Stomach (tissue), 9 donors: ENCODE results near the gene GYPE. TPM values are rescaled to one million over a fixed set of nuclear protein-coding genes. Genes with fewer than 3 reads are reported as not detected.
"Not testable (repeated sequence)": the region's sequence is repeated elsewhere in the genome, so short reads cannot be mapped to it uniquely, and the experiment has no call there.

Experiments
- DNase-seq, 2 donors: peaks; one replicate each; pipeline versions ENCODE4 v3.0.0 to v3.0.0-alpha.2; 2013 to 2019
- H3K27ac ChIP-seq, 5 donors: fragments of 200-600 bp in 4 of 5; sonication (generic) in 4 of 5; one replicate each; pipeline ENCODE4 v1.5.1; 2013 to 2019; ENCODE audit warnings: mild to moderate bottlenecking in 1 of 5, moderate library complexity in 1 of 5
- H3K27me3 ChIP-seq, 3 donors: fragments of 200-600 bp; sonication (generic); one replicate each; pipeline ENCODE4 v1.5.1; 2017 to 2019; ENCODE audit warnings: mixed run types in 1 of 3
- H3K36me3 ChIP-seq, 4 donors: fragments of 200-600 bp; sonication (generic); 1 replicate in 3 of 4; 2 replicates in 1 of 4; pipeline ENCODE4 v1.5.1; 2016 to 2019
- H3K4me1 ChIP-seq, 4 donors: fragments of 200-600 bp; sonication (generic); one replicate each; pipeline ENCODE4 v1.5.1; 2016 to 2019
- H3K4me3 ChIP-seq, 4 donors: fragments of 200-600 bp; sonication (generic) in 3 of 4; one replicate each; pipeline ENCODE4 v1.5.1; 2016 to 2019; ENCODE audit warnings: mild to moderate bottlenecking in 1 of 4
- H3K9me3 ChIP-seq, 4 donors: fragments of 200-600 bp; sonication (generic); one replicate each; pipeline ENCODE4 v1.5.1; 2016 to 2019
- whole genome bisulfite sequencing, 5 donors: extraction: QIAGEN DNeasy Blood & Tissue Kit in 3 of 5; methylation state at CpG; one replicate each; pipeline versions ENCODE4 v1.1.5 to v1.1.7; 2013 to 2018; 5-methylcytosine and 5-hydroxymethylcytosine counted together
- intact Hi-C: fragments of 100-400 bp; cut with DNase I; formaldehyde crosslinking; loops from one replicate; pipeline ENCODE4 v1.15.1; 2023; ENCODE audit warnings: low total_unique reads
- polyA plus RNA-seq, 3 donors: library from polyadenylated mRNA; stranded (reverse); fragments of 200-250 nt; gene quantifications; one replicate each; pipeline ENCODE4 v1.2.3, GENCODE V29; 2013
- total RNA-seq, 5 donors: library from RNA; depleted of rRNA; stranded (reverse); fragments of >200 nt; gene quantifications; one replicate each; pipeline versions ENCODE4 v1.1.0 to v1.2.3, GENCODE V29; 2014 to 2016
- donor health status: healthy with polysubstance abuse.
- donor health status: Bipolar disorder and iron deficiency.
- donor health status: healthy.

GYPE gene
- total and polyA plus RNA-seq, 8 donors = 0.53 to 1.8 (median 0.96) TPM; not detected in 4

DNA sequence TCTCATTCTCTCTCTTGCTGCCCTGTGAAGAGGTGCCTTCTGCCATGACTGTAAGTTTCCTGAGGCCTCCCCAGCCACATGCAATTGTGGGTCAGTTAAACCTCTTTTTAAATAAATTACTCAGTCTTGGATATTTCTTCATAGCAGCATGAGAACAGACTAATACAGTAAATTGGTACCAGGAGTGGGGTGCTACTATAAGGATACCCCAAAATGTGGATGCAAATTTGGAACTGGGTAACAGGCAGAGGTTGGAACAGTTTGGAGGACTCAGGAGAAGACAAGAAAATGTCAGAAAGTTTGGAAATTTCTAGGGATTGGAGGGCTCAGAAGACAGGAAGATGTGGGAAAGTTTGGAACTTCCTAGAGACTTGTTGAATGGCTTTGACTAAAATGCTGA lies 74.8 kb downstream of the GYPE start:
- H3K27ac ChIP-seq, H3K27me3 ChIP-seq, H3K4me3 ChIP-seq, DNase-seq, intact Hi-C loops, H3K36me3 ChIP-seq, H3K4me1 ChIP-seq: not testable (repeated sequence)
- peaks cover 0 to 21% (median 13%) of the 10 kb centered on the region in 4 donors for H3K9me3 ChIP-seq

GRCh38 chr4:143829239-143829620 lies 76.1 kb downstream of the GYPE start:
- 15 to 65% (median 41%) methylated on average over 4 of the region's 4 CpGs for WGBS, 5 donors
- H3K4me1 ChIP-seq, intact Hi-C loops, H3K27me3 ChIP-seq, H3K4me3 ChIP-seq, H3K36me3 ChIP-seq, H3K27ac ChIP-seq: not testable (repeated sequence)
- peaks cover 0 to 21% (median 13%) of the 10 kb centered on the region in 4 donors for H3K9me3 ChIP-seq
- peak in 1 of 2 donors; percentile 23 for DNase-seq

Other genes with a start within 250 kb of the GYPE start
- gene FREM3, start 204.9 kb downstream of the GYPE start, total RNA-seq = under 1 TPM in 1 of 5 donors, not detected in 4; 0.18 TPM
- under 1 TPM in 1 of 3 donors, not detected in 2; 0.03 TPM for gene FREM3, start 204.9 kb downstream of the GYPE start, polyA plus RNA-seq
- 10 to 100 TPM in 1 of 5 donors, not detected in 4; 26.8 TPM for gene GYPB, start 113.8 kb upstream of the GYPE start, total RNA-seq
- not detected for gene GYPB, start 113.8 kb upstream of the GYPE start, polyA plus RNA-seq
- 1 to 10 TPM in 1 of 5 donors, not detected in 4; 4.2 TPM for gene GYPA, start 235.2 kb upstream of the GYPE start, total RNA-seq
- not detected for gene GYPA, start 235.2 kb upstream of the GYPE start, polyA plus RNA-seq